HG03139 (cell line): ENCODE measurements around the gene C11orf21.

Experiments
- ATAC-seq: cut with Tn5 transposase; IDR thresholded peaks from one replicate; pipeline ENCODE4 v1.9.1; 2021; ENCODE audit not compliant: unreplicated experiment

Gene C11orf21

DNA sequence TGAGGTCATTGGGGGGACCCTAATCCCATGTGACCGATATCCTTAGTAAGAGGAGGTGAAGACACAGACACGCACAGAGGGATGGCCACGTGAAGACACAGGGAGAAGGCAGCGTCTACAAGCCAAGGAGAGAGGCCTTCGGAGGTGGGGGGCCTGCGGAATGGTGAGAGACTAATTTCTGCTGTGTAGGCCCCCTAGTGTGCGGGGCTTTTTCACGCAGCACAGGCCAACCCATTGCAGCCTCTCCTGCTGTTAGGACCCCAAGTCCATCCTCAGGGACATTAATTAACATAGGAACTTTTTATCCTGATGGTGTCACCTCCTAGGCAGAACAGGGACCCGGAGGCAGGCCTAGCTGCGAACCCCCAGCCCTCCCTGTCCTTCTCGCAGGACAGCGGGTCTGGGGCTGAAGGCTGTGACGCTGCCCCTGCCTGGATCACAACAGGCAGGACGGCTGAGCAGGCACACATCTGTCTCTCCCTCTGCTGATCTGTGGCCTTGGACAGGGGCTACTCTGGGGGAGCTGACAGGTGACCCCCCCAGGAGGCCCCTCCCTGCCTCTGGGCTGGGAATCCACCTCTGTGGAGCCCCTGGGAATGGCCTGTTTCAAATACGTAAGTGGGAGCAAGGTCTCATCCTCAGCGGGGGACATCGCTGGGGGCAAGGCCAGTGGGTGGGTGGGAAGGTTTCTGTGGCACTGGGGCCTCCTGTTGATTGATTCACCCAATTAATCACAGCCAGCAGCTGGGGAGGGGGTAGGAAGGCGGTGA is 39.2 kb downstream of the C11orf21 start:
- no peak for ATAC-seq

DNA sequence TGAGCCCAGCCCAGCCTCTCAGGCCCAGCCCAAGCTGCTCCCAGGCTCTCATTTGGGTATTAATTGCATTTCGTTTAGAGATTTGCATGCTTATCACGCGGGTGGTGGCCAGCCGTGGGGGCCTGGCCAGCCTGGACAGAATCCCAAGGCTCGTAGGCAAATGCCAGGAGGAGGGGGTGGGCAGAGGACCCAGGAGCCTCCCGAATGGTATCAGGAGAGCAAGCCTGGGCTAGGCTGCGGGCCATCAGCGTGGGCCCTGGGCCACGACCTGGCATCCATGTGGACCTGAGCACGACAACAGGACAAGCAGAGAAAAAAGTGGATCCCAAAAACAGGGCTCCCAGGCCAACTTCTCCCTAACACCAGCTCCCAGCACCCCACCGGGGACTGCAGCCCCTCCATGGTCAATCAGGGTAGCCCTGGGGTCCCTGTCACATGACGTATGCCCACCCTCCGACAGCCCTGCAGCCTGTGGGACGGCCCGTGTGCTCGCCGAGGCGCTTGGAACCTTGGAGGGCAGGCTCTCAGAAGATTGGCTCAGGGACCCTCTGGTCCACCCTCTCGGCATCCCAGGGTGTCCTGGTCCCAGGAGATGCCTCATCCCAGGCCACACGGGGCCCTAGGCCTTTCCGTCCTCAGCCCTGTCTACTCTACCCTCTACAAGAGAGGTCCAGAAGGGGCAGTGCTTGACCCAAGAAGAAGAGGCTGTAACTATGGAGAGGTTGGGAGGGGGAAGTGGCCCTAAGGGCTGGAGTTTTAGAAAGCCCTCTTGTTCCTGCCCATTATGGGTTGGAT is 40.1 kb downstream of the C11orf21 start:
- ATAC-seq, result no peak

DNA sequence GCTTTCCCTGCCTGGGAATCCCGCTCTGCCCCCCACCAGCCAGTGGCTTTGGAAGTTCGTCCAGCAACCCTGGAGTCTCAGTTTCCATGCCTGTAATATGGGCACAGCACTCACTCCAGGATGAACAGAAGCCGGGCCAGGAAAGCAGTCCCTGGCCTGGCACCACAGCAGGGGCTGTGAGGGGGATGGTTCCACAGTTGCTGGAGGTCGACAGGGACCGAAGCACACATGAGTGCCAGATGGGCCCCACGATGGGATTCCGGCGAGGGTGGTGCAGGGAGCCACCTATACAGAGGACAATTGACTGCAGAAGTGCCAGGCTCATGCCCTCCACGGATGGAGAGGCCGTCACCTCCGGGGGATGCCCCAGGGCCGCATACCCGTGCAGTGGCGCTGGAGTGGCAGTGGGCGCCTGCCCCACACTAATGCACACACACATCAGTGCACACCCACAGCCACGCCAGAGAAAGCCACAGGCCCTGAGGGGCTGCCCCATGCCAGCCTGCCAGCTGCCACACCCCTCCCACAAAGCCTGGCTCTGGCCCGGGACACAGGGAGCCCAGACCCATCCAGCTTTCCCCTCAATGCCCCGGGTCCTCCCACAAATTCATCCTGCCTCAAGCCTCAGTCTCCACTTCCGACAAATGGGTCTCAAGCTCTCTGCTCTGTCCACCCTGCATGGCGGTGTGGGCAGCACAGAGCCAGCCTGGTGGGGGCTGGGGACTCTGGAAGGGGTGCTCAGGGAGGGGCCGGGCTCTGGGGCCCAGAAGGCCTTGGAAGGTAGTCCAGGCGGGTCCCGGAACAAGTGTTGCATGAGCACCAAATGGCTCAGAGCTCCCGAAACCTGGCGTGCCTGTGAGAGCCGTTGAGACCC is 41.0 kb downstream of the C11orf21 start:
- ATAC-seq, result no peak

DNA sequence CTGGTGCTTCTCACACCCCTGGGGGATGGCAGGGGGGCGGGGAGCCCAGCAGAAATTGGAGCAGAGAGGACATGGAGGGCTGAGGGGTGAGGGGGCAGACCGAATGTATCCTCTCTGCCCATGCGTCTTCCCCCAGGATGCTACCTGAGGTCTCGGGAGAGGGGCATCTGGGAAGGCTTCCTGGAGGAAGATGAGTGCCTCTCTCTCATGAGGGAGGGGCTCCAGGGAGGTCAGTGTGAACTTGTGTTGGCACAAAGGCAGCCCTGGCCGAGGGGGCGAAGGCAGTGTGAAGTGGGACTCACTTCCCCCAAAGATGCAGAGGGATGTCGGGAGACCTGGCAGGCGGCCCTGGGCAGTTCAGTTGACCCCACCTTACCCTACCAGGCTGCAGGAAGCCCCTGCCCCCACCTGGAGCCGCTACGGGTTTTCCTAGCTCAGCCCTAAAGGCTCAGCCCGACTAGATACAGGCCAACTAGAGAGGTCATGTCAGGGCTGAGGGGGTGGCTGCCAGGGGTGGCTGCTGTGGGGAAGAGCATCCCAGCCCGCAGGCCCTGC is 41.7 kb downstream of the C11orf21 start:
- ATAC-seq, result no peak

DNA sequence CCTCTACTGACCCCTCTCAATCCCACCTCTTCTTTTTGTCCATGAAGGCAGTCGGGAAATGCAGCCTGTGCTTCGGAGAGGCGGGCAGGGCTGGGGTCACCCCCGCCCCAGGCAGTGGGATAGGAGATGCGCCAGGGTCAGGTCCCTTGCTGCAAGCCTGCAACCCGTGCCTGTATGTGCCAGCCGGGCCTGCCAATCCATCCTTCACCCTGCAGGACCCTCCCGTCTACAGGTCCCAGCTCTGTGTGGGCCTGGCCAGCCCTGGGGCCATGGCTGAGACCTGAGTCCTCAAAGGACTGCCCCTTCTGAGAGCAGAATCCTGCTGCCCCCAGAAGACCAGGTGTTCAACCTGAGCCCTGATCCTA is 42.3 kb downstream of the C11orf21 start:
- ATAC-seq, result no peak

DNA sequence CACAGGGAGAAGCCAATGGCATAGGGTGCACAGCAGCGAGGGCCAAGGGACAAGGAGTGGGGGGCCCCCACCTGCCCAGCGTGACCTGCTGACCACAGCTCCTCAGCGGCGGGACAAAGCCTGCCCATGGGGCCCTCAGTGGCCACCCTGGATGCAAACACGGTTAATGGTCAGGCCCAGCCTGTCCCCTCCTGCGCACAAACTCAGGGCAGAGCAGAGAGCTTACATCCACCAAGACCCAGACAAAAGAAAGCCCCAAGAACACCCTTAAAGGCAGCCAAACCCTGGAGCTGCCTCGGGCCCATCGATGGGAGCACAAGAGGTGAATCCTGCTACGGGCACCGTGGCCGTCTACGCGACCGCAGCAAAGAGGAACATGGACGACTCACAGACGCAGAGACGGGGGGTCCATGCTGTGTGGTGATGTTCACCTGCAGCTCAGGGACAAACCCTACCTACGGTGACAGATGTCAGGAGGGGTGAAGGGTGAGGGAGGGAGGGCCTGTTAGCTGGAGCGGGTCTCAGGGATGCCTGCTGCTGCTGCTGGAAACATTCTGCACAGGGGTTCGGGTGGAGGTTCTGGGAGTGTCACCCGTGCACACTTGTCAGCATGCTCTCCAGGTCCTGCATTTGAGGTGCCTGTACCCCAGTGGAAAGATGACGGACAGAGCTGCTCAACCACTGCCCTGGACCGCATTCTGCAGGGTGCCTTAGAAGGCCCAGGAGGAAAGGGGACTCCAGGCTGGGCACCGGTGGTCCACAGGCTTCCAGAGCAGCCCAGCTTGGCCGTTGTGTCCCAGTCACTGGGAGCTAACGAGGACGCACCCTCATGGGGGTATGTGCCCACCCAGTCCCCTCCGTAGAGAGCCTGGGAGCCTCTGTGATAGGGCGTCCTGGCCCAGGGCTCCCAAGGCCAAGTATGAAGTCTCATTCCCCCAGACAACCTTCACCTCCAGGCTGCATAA is 42.9 kb downstream of the C11orf21 start:
- no peak for ATAC-seq

DNA sequence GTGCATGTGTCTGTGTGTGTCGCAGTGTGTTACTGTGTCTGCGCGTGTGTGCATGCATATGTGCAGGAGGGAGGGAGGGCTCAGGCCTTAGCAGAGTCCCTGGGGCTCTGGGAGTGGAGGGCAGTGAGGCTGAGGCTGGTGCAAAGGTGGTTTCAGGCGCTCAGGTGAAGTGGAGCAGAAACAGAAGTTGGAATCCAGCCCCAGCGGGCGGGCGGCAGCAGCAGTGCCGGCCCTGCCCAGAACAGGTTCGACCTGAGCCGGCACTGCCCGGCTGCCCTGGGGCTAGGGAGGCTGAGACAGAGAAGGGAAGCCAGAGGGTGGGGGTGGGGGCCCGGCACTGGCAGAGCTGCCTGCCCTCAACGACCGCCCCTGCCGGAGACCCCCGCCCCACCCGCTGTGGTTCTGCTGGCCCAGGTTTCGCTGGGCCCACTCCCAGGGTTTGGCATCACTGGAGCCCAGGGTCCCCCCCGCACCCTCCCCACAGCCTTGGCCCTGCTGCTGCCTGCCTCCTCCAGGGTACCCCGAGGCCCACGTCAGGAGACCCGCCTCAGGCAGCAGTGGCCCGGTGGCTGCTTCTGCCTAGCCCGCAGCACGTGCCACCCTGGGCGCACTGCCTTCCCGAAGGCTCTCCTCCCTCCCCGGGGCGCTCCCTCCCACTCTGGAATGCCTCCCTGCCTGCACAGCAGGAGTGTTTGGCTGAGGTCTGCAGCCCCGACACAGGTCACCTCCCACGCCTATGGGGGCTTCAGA is 44.6 kb downstream of the C11orf21 start:
- no peak for ATAC-seq

DNA sequence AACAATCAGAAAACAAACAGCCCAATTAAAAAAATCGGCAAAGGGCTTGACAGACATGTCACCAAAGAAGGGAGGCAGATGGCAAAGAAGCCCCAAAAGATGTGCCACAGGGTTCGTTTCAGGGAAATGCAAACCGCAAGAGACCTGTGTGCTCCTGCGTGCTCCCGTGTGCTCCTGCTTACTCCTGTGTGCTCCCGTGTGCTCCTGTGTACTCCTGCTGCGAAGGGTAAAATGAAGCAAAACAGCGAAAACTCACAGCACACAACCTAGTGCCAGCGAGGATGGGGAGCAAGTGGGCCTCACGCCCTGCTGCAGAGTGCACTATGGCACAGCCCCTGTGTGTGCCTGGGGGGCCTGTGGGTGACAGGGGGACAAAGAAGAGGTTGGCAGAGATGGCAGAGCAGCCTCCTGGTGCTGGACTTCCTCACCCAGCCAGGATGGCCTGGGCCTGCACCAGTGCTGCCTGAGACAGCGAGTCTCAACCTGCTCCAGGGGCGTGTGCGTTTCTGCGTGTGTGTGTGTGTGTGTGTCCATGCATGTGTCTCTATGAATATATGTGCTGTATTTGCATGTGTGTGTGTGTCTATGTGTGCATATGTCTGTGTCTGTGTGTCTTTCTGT is 45.3 kb downstream of the C11orf21 start:
- no peak for ATAC-seq

DNA sequence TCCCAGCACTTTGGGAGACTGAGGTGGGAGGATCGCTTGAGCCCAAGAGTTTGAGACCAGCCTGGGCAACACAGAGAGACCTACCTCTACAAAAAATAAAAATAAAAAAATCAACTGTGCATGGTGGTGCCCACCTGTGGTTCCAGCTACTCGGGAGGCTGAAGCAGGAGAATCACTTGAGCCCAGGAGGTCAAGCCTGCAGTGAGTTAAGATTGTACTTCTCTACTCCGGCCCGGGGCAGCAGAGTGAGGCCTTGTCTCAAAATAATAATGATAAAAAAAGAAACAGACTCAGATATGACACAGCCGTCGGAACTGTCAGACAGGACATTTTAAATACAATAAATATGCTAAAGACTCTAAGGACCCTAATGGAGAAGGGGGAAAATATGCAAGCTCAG is 49.7 kb downstream of the C11orf21 start:
- ATAC-seq, result no peak

DNA sequence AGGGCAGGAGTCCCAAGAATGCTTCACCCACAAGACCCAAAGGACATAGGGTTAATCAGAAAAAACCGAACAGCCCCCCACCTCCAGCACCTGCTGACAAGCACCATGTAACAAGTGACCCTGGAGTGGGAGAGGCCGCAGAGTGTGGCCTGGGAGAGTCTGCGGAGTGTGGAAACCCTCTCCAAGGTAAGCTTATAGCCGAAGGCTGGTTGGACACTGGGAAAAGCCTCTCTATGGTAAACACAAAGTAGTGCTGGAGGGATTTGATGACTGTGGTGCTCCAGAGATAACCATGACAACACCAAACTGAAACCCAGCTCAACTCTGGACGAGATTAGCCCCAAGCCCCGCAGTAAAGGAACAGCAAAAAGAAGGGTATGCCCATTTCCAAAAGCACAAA is 50.6 kb downstream of the C11orf21 start:
- no peak for ATAC-seq

DNA sequence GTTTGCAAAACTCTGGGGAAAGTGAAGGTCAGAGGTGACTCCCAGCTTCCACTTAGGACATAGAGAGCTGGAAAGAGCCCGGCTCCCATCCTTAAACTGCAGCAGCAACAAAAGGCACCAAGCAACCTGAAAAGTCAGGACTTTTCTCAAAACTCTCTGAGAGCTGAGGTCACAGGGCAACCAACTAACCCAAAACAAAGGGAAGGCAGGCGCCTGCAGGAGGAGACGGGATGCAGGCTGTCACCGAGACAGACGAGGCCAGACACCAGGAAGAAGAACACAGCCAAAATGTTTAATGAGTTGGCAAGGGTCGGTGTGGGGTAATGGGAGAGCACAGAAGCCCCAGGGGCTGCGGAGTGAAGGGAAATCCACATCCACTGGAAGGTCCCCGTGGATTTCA is 51.2 kb downstream of the C11orf21 start:
- no peak for ATAC-seq

DNA sequence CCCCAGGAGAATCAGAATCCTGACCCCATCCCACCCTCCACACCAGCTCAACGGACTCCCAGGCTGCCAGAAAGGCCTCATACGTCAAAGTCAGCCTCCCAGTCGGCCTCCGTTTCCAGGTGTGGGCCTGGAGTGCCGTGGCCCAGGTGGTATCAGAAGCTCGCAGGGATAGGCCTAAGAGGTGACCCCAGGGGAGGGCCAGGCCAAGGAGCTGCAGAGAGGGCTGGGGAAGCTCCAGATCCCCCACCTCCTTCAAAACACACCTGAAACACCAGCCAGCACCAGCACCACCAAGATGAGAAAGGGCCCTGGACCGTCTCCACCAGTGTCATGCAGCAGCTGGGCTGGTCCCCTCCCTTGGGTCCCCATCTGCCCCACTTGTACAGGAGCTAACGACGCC is 51.7 kb downstream of the C11orf21 start:
- no peak for ATAC-seq

DNA sequence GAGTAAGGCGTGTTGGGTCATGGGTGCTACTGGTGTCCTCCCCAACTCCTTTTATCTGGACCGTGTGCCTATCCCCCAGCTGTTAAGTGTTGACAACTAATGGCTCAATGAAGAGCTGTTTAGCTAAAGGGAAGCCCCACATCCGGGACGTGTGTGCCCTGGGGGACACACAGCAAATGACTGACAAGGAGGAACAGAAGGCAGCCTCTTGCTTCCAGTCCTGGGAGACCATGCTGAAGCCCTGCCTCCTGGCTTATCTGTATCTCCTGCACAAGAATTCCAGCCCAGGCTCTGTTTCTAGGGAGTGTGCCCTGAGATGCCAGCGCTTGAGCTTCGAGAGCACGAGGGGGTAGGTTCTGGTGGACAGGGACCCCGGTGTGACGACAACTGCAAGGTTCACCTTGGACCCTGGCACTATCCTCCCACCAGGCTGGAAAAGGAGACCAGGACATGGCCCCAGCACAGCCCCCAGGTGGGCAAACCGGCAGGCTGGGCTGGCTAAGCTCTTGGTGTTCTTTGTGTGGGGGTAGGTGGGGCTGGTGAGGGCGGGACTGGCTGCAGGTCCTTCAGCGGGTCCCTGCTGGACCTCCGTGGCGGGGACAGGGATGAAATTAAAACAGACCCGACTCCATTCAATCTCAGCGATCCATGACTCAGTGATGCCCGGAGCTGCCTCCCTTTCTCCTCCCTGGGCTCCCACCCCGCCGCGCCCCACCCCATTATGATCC is 52.4 kb downstream of the C11orf21 start:
- no peak for ATAC-seq

DNA sequence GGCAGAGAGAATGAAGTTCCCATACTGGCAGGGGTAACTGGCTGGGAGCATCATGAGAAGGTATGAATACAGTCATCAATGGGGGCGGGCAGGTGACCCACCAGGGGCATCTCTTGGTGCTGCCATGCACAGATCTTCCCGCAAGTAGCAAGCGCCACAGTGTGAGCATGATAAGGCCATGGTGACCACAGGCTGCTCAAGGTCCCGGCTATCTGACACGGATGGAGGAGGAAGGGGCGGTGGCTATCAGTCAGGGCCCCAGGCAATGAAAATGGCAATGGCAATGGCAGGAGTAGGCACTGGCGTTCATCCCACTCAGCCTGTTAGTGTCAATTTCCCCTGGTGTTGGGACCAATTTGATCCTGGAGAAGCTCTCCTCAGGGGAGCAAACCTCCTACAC is 53.0 kb downstream of the C11orf21 start:
- no peak for ATAC-seq

DNA sequence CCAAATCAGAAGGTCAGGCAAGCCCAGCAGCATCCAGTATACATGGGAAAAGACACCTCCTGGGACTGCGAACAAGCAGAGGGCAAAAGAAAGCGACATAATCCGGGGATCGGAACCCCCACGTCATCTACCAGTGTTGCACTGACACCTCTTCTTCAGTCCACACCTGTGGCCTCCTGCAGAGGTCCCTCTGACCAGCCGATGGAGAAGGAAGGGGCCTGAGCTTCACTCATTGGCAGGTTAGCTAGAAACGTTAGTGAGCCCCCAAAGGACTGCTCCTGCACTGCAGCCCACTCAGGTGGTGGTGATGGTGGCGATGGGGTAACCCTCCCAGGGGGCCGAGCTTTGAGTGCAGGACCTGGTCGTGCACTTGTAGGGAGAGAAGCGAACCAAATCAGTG is 53.5 kb downstream of the C11orf21 start:
- no peak for ATAC-seq

DNA sequence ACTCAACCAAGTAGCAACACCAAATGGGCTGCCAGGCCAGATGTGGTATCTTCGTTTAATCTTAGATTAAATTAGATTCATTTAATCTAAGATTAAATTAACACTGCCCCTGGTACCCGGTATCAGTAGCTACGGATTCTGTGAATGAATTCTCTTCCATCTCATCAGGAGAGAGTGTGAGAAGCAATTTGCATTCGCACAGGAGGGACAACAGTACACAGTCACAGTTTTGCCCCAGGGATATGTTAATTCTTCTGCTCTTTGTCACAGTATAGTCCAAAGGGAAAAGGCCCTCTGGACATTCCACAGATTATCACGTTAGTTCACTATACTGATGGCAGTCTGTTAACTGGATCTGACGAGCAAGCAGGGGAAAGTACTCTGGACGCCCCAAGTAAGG is 54.2 kb downstream of the C11orf21 start:
- ATAC-seq, result no peak
